WTC11 (cell line): Measurements from ENCODE around the gene SPACA9.

Experiments used
- NFE2L1 ChIP-seq: sonication (generic); formaldehyde crosslinking; IDR thresholded peaks from 2 replicates; pipeline ENCODE4 v1.8.1; 2023; ENCODE audit warnings: missing genetic modification reagents
- SMAD3 ChIP-seq: sonication (generic); formaldehyde crosslinking; IDR thresholded peaks from 2 replicates; pipeline ENCODE4 v1.8.0; 2022; ENCODE audit warnings: missing genetic modification reagents, mild to moderate bottlenecking, borderline replicate concordance
- TP53 ChIP-seq: sonication (generic); formaldehyde crosslinking; IDR thresholded peaks from 2 replicates; pipeline ENCODE4 v1.8.1; 2023; ENCODE audit warnings: mild to moderate bottlenecking, missing genetic modification reagents
- ZNF232 ChIP-seq: sonication (generic); formaldehyde crosslinking; IDR thresholded peaks from 2 replicates; pipeline ENCODE4 v1.8.0; 2022; ENCODE audit warnings: mild to moderate bottlenecking, missing genetic modification reagents
- TF ChIP-seq, protein P1 (sequence below): fragments of 200-600 bp; IDR thresholded peaks from 2 replicates; pipeline ENCODE4 v1.8.0; 2022; ENCODE audit warnings: antibody characterized with exemption
- TF ChIP-seq, protein P2 (sequence below): sonication (generic); formaldehyde crosslinking; IDR thresholded peaks from 2 replicates; pipeline ENCODE4 v1.8.0; 2022; ENCODE audit warnings: missing genetic modification reagents

DNA sequence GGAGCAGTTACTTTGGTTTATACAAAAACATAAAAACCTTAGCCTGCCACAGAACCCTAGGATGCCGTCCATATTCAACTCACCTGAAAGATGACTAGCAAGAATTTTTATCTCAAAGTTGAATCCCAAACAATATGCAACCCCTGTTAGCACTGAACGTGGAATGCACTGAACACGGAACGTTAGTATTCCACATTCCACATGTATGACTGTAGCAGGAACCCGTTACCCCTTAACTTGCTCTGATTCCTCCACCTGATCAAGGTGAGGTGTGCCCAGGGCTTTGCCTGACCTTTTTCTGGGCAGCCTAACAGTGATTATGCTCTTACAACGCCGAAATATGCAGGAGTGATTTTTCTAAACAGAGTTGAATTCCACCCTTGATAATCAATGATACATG is 44.4 kb upstream of the SPACA9 start:
- TF ChIP-seq, protein P1, sequence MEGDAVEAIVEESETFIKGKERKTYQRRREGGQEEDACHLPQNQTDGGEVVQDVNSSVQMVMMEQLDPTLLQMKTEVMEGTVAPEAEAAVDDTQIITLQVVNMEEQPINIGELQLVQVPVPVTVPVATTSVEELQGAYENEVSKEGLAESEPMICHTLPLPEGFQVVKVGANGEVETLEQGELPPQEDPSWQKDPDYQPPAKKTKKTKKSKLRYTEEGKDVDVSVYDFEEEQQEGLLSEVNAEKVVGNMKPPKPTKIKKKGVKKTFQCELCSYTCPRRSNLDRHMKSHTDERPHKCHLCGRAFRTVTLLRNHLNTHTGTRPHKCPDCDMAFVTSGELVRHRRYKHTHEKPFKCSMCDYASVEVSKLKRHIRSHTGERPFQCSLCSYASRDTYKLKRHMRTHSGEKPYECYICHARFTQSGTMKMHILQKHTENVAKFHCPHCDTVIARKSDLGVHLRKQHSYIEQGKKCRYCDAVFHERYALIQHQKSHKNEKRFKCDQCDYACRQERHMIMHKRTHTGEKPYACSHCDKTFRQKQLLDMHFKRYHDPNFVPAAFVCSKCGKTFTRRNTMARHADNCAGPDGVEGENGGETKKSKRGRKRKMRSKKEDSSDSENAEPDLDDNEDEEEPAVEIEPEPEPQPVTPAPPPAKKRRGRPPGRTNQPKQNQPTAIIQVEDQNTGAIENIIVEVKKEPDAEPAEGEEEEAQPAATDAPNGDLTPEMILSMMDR, result no peak
- TF ChIP-seq SMAD3 (CRISPR knock-in tag) (no peak), NFE2L1 (no peak), TP53 (no peak), ZNF232 (CRISPR knock-in tag) (no peak)
- TF ChIP-seq, protein P2, sequence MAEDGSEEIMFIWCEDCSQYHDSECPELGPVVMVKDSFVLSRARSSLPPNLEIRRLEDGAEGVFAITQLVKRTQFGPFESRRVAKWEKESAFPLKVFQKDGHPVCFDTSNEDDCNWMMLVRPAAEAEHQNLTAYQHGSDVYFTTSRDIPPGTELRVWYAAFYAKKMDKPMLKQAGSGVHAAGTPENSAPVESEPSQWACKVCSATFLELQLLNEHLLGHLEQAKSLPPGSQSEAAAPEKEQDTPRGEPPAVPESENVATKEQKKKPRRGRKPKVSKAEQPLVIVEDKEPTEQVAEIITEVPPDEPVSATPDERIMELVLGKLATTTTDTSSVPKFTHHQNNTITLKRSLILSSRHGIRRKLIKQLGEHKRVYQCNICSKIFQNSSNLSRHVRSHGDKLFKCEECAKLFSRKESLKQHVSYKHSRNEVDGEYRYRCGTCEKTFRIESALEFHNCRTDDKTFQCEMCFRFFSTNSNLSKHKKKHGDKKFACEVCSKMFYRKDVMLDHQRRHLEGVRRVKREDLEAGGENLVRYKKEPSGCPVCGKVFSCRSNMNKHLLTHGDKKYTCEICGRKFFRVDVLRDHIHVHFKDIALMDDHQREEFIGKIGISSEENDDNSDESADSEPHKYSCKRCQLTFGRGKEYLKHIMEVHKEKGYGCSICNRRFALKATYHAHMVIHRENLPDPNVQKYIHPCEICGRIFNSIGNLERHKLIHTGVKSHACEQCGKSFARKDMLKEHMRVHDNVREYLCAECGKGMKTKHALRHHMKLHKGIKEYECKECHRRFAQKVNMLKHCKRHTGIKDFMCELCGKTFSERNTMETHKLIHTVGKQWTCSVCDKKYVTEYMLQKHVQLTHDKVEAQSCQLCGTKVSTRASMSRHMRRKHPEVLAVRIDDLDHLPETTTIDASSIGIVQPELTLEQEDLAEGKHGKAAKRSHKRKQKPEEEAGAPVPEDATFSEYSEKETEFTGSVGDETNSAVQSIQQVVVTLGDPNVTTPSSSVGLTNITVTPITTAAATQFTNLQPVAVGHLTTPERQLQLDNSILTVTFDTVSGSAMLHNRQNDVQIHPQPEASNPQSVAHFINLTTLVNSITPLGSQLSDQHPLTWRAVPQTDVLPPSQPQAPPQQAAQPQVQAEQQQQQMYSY (CRISPR knock-in tag), result no peak
